GM06990 (cell line): ENCODE data around the gene F8A1.
"Not testable (repeated sequence)": the region's sequence is repeated elsewhere in the genome, so short reads cannot be mapped to it uniquely, and the experiment has no call there.

ENCODE experiments used
- DNase-seq: peaks from one replicate; pipeline ENCODE4 v3.0.0-alpha.2; 2011; ENCODE audit not compliant: insufficient read length; ENCODE audit errors: extremely low read depth
- H3K27me3 ChIP-seq: replicated peaks from 2 replicates; pipeline ENCODE4 v1.6.0; 2011; ENCODE audit warnings: low read length; ENCODE audit not compliant: control insufficient read depth, insufficient read depth
- H3K36me3 ChIP-seq: 2 replicates; pipeline ENCODE4 v1.5.1; 2011; ENCODE audit warnings: low read length; ENCODE audit not compliant: control insufficient read depth, insufficient read depth
- H3K4me3 ChIP-seq: replicated peaks from 2 replicates; pipeline ENCODE4 v1.5.1; 2011; ENCODE audit warnings: low read depth, mild to moderate bottlenecking, control low read depth, low read length
- TF ChIP-seq, protein P1 (sequence below): IDR thresholded peaks from 2 replicates; pipeline ENCODE4 v1.5.1; 2011; ENCODE audit warnings: low read length, control low read depth, mild to moderate bottlenecking, inconsistent platforms; ENCODE audit not compliant: insufficient read depth, poor library complexity, severe bottlenecking

F8A1 gene

DNA sequence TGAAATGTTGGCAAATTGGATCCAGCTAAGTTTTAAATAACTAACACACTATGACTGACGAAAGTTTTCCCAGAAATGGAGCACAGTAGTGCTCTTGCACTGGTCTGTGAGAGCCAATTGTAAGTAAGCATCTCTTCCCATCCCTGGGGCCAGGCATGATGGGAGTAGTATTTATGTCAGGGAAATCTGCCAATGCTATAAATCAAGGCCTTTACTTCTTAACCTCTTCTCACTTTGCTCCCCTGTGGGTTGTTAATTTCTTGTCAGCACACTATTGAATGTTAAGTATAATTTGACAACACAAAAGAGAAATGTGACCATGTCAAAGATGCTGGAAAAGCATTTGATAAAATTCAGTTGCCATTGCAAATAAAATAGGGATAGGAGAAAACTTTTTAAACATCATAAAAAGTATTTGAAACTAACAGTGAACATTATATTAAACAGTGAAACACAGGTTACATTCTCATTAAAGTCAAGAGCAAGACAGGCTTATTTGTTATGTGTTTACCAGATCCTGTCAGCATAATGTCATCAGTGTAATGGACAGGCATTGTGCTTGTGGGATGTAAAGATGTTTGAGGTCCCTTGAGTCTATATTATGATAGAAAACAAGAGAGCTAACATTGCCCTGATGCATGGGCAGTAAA lies 5.0 kb downstream of the F8A1 start:
- TF ChIP-seq, protein P1, sequence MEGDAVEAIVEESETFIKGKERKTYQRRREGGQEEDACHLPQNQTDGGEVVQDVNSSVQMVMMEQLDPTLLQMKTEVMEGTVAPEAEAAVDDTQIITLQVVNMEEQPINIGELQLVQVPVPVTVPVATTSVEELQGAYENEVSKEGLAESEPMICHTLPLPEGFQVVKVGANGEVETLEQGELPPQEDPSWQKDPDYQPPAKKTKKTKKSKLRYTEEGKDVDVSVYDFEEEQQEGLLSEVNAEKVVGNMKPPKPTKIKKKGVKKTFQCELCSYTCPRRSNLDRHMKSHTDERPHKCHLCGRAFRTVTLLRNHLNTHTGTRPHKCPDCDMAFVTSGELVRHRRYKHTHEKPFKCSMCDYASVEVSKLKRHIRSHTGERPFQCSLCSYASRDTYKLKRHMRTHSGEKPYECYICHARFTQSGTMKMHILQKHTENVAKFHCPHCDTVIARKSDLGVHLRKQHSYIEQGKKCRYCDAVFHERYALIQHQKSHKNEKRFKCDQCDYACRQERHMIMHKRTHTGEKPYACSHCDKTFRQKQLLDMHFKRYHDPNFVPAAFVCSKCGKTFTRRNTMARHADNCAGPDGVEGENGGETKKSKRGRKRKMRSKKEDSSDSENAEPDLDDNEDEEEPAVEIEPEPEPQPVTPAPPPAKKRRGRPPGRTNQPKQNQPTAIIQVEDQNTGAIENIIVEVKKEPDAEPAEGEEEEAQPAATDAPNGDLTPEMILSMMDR, result no peak
- H3K27me3 ChIP-seq, result no peaks in the 10 kb centered on the region
- DNase-seq, result no peak
- no peaks in the 10 kb centered on the region for H3K36me3 ChIP-seq
- no peak overlapping the region for H3K4me3 ChIP-seq

DNA sequence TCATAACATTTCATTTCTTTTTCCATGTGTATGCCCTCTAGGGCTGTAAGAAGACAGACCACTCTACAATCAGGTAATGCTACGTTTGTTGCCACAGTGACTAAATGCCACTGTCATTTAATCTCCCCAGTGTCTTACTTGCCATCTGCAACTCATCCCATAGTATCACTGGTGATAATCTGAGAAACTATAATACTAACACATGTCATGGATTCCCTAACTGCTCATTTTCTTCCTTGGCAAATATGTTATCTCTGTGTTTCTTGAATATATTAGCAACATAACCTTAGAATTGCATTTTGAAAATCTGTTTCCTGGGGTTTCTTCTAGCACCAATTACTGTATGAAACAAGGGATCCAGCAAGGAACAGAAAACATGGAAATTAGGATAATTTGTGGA lies 6.1 kb downstream of the F8A1 start:
- Histone ChIP-seq H3K27me3 (no peaks in the 10 kb centered on the region), H3K4me3 (no peak overlapping the region), H3K36me3 (no peaks in the 10 kb centered on the region)
- TF ChIP-seq, protein P1, result no peak
- DNase-seq, result no peak

DNA sequence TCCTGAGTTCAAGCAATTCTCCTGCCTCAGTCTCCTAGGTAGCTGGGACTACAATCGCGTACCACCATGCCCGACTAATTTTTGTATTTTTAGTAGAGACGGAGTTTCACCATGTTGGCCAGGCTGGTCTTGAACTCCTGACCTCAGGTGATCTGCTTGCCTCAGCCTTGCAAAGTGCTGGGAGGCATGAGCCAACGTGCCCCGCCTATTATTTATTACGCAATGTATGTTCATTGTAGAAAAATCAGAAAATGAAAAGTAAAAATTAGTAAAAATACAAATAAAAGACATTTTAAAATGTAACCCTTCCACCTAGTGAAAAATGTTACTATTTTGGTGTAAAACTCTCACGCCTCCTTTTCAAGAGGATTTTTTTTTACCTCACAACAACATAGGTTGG lies 14.2 kb downstream of the F8A1 start:
- DNase-seq, result no peak
- H3K4me3 ChIP-seq, result no peak overlapping the region
- TF ChIP-seq, protein P1, result no peak
- no peaks in the 10 kb centered on the region for H3K36me3 ChIP-seq
- no peaks in the 10 kb centered on the region for H3K27me3 ChIP-seq

DNA sequence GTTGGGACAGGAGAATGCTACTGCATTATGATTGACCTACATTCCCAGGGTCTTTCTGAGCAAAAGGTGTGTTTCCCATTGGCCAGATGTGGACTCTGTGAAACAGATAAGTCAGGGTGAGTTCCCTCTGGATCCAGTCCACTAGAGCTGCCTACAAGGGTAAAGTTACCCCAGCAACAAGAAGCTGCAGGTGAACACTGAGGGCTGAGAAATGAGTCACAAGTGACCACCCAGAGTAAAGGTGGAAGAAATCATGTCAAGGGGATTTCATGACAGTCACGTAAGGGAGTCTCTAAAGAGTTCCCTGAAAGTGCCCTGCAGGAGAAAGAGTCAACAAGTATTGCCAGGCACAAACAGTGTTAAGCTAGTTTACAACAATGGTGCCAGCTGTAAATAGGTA lies 16.3 kb downstream of the F8A1 start:
- no peak for DNase-seq
- no peaks in the 10 kb centered on the region for H3K36me3 ChIP-seq
- no peaks in the 10 kb centered on the region for H3K27me3 ChIP-seq
- TF ChIP-seq, protein P1, result no peak
- no peak overlapping the region for H3K4me3 ChIP-seq

DNA sequence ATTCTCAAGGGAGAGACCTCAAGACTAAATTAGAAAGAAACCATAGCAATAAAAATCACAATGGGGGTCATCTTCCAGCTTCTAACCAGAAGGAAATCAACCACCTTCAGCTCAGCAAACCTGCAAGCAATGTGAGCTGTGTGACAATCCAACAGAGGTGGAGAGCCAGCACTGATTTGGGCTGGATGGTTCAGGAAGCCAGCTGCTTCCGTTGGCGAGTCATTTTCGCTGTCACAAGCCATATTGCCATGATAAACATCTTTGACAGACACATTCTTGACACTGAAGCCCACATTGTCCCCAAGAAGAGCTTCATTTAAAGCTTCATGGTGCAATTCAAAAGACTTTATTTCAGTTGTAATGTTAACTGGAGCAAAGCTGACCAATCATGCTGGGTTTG lies 22.7 kb downstream of the F8A1 start:
- Histone ChIP-seq H3K36me3 (no peaks in the 10 kb centered on the region), H3K27me3 (no peaks in the 10 kb centered on the region), H3K4me3 (no peak overlapping the region)
- no peak for DNase-seq
- TF ChIP-seq, protein P1, result no peak

DNA sequence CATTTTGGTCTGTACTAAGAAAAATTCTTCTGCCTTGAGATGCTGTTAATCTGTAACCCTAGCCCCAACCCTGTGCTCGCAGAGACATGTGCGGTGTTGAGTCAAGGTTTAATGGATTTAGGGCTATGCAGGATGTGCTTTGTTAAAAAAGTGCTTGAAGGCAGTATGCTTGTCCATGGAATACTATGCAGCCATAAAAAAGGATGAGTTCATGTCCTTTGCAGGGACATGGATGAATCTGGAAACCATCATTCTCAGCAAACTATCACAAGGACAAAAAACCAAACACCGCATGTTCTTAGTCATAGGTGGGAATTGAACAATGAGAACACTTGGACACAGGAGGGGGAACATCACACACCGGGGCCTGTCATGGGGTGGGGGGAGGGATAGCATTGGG lies 23.9 kb downstream of the F8A1 start:
- DNase-seq, H3K36me3 ChIP-seq, H3K27me3 ChIP-seq, H3K4me3 ChIP-seq: not testable (repeated sequence)

DNA sequence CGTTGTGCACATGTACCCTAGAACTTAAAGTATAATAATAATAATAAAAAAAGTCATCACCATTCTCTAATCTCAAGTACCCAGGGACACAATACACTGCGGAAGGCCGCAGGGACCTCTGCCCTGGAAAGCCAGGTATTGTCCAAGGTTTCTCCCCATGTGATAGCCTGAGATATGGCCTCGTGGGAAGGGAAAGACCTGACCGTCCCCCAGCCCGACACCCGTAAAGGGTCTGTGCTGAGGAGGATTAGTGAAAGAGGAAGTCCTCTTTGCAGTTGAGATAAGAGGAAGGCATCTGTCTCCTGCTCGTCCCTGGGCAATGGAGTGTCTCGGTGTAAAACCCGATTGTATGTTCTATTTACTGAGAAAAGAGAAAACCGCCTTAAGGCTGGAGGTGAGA lies 24.4 kb downstream of the F8A1 start:
- DNase-seq, H3K27me3 ChIP-seq, H3K36me3 ChIP-seq, H3K4me3 ChIP-seq: not testable (repeated sequence)
